GM10266 (cell line): ENCODE data around the gene APBB2.
A peak's percentile ranks its signal among the peaks of the same experiment; 100 is the strongest.
"Not testable (repeated sequence)": the region's sequence is repeated elsewhere in the genome, so short reads cannot be mapped to it uniquely, and the experiment has no call there.

Experiments
- DNase-seq: peaks from one replicate; pipeline ENCODE4 v3.0.0; 2012; ENCODE audit errors: extremely low spot score
- CTCF ChIP-seq: IDR thresholded peaks from 2 replicates; pipeline ENCODE4 v1.5.1; 2012; ENCODE audit warnings: mild to moderate bottlenecking, low read depth; ENCODE audit not compliant: control insufficient read depth, insufficient read depth; ENCODE audit errors: missing control alignments

APBB2 gene

DNA sequence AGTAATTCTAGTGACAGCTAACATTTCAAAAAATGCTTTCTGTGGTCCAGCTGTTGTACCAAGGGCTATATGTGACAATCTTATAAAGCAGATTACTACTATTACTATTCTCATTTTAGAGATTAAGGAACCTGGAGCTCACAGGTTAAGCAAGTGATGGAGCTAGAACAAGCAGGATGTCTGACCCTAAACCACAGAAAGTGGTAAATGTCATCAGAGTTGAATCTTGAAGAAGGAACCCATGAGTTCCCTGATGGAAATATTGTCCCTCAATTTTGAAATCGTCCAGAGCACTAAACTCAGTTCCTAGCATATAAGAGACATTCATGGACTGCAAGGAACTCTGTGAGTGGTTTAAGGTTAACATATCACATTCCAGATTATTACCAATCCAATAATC lies 214.0 kb downstream of the APBB2 start:
- DNase-seq: no peak
- TF ChIP-seq CTCF: no peak

GRCh38 chr4:40998675-40999358 lies 215.5 kb downstream of the APBB2 start:
- TF ChIP-seq CTCF: no peak
- no peak for DNase-seq

GRCh38 chr4:40995850-40996249 lies 218.5 kb downstream of the APBB2 start:
- no peak for TF ChIP-seq CTCF
- no peak for DNase-seq

DNA sequence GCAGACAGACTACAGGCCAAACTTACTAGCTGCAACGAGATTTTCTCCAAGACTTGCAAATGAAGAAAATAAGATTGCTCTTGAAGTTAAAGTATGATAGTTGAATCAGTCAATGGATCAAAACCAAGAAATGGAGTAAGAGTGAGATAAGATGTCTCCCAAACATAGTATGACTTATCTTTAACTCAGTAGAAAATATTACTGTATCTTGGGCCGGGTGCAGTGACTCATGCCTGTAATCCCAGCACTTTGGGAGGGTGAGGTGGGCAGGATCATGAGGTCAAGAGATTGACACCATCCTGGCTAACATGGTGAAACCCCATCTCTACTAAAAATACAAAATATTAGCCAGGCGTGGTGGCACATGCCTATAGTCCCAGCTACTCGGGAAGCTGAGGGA lies 220.0 kb downstream of the APBB2 start:
- not testable (repeated sequence) for DNase-seq

DNA sequence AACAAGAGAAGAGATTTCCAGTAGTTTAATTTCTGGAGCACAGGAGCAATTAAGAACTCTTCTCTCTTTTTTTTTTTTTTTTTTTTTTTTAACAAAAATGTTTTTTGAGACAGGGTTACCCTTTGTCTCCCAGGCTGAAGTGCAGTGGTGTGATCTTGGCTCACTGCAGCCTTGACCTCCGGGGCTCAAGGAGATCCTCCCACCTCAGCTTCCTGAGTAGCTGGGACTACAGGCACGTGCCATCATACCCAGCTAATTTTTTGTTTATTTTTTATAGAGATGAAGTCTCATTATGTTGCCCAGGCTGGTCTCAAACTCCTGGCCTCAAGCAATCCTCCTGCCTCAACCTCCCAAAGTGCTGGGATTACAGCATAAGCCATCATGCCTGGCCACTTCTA lies 221.0 kb downstream of the APBB2 start:
- DNase-seq: not testable (repeated sequence)

GRCh38 chr4:40992472-40993295 lies 221.7 kb downstream of the APBB2 start:
- TF ChIP-seq CTCF: no peak
- DNase-seq: peak; percentile 44

GRCh38 chr4:40991908-40992307 lies 222.4 kb downstream of the APBB2 start:
- peak; percentile 23 for DNase-seq
- TF ChIP-seq CTCF: no peak

DNA sequence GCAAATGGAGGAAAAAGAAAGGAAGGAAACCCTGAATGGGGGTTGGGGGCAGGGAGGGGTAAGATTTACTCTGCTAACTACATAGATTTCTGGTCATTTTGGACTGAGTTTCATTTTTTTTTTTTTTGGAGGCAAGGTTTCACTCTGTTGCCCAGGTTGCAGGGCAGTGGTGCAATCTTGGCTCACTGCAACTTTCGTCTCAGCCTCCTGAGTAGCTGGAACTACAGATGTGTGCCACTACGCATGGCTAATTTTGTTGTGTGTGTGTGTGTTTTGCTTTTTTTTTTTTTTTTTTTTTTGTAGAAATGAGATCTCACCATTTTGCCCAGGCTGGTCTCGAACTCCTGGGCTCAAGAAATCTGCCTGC lies 223.5 kb downstream of the APBB2 start:
- no peak for TF ChIP-seq CTCF
- DNase-seq: no peak
